IMR-90 (cell line): ENCODE data around the gene ITPKB.

Experiments
- CTCF ChIP-seq: conservative IDR thresholded peaks from 2 replicates; pipeline ENCODE4 v1.5.1; 2012; ENCODE audit warnings: mild to moderate bottlenecking, low read depth, low read length, improper control_type of control experiment
- FOS ChIP-seq: fragments of 150-350 bp; IDR thresholded peaks from 2 replicates; pipeline ENCODE4 v1.6.1; 2016; ENCODE audit warnings: low read depth, low read length
- MAZ ChIP-seq: IDR thresholded peaks from 2 replicates; pipeline ENCODE4 v1.6.1; 2012; ENCODE audit warnings: low read depth, mild to moderate bottlenecking, low read length, improper control_type of control experiment, moderate library complexity, borderline replicate concordance
- MXI1 ChIP-seq: IDR thresholded peaks from 2 replicates; pipeline ENCODE4 v1.6.1; 2012; ENCODE audit warnings: low read depth, mild to moderate bottlenecking, low read length, moderate library complexity, borderline replicate concordance
- RAD21 ChIP-seq: IDR thresholded peaks from 2 replicates; pipeline ENCODE4 v1.6.1; 2012; ENCODE audit warnings: low read length, improper control_type of control experiment

GRCh38 chr1:226618380-226618779, 120.7 kb downstream of the ITPKB start:
- TF ChIP-seq CTCF (no peak), FOS (no peak), RAD21 (no peak), MXI1 (no peak), MAZ (no peak)
